Upper lobe of right lung (tissue), 1 donor: ENCODE data around the gene SHTN1. TPM values are rescaled to one million over a fixed set of nuclear protein-coding genes. Genes with fewer than 3 reads are reported as not detected.

Source experiments
- ATAC-seq: fragments of 200-7000 bp; cut with Tn5 transposase; one replicate; pipeline ENCODE4 v1.9.1; 2020; ENCODE audit warnings: mild to moderate bottlenecking, moderate library complexity
- DNase-seq: peaks from one replicate; pipeline ENCODE4 v3.0.0-alpha.2; 2020
- H3K27ac ChIP-seq: fragments of 200-600 bp; one replicate; pipeline ENCODE4 v1.8.0; 2022
- H3K27me3 ChIP-seq: fragments of 200-600 bp; one replicate; pipeline ENCODE4 v1.8.0; 2022; ENCODE audit warnings: mild to moderate bottlenecking
- H3K36me3 ChIP-seq: fragments of 200-600 bp; one replicate; pipeline ENCODE4 v1.8.0; 2022
- H3K4me1 ChIP-seq: fragments of 200-600 bp; one replicate; pipeline ENCODE4 v1.8.0; 2022
- H3K4me3 ChIP-seq: fragments of 200-600 bp; one replicate; pipeline ENCODE4 v1.8.0; 2022; ENCODE audit warnings: mild to moderate bottlenecking
- H3K9me3 ChIP-seq: fragments of 200-600 bp; one replicate; pipeline ENCODE4 v1.8.0; 2022
- CTCF ChIP-seq: fragments of 200-600 bp; IDR thresholded peaks from one replicate; pipeline ENCODE4 v1.8.0; 2022; ENCODE audit warnings: antibody characterized with exemption
- intact Hi-C: fragments of 100-400 bp; cut with DNase I; formaldehyde crosslinking; loops from one replicate; pipeline ENCODE4 v1.11.0; 2022
- total RNA-seq: library from RNA; stranded (reverse); fragmentation: NEBNext Ultra II Directional; extraction: Animal tissue kit (Norgen Biotek cat#: 25700); gene quantifications from one replicate; pipeline ENCODE4 v1.2.1, GENCODE V29; 2021
- donor health status: DM: no; HTN: yes; CAD: no; lungs with severe emphysema.

Gene SHTN1
- total RNA-seq, 1 donor from 2014 or later, result 40.4 TPM

- no peaks in the 10 kb centered on the region for H3K9me3 ChIP-seq
- ATAC-seq (no peak), DNase-seq (no peak)
- no peaks in the 10 kb centered on the region for H3K27me3 ChIP-seq
- intact Hi-C loops, result no loop called here
- TF ChIP-seq CTCF, result no peak
- no peaks in the 10 kb centered on the region for H3K4me1 ChIP-seq
- H3K36me3 ChIP-seq, result no peaks in the 10 kb centered on the region
- H3K27ac ChIP-seq, result no peak overlapping the region
- H3K4me3 ChIP-seq, result no peak overlapping the region
Observed at GRCh38 chr10:116994113-116994890, 10.7 kb downstream of the SHTN1 start.

GRCh38 chr10:116993610-116994009, 11.4 kb downstream of the SHTN1 start:
- Histone ChIP-seq H3K36me3 (no peaks in the 10 kb centered on the region), H3K9me3 (no peaks in the 10 kb centered on the region), H3K4me3 (no peak overlapping the region), H3K27me3 (no peaks in the 10 kb centered on the region), H3K27ac (no peak overlapping the region), H3K4me1 (no peaks in the 10 kb centered on the region)
- no peak for DNase-seq
- ATAC-seq, result no peak
- intact Hi-C loops, result no loop called here
- no peak for TF ChIP-seq CTCF

- no peaks in the 10 kb centered on the region for H3K36me3 ChIP-seq
Observed at GRCh38 chr10:116992183-116992582, 12.8 kb downstream of the SHTN1 start.

GRCh38 chr10:116990276-116990800, 14.6 kb downstream of the SHTN1 start:
- ATAC-seq, result no peak
- H3K4me1 ChIP-seq, result no peaks in the 10 kb centered on the region
- no peak overlapping the region for H3K4me3 ChIP-seq
- no peak overlapping the region for H3K27ac ChIP-seq
- H3K36me3 ChIP-seq, result no peaks in the 10 kb centered on the region
- no peaks in the 10 kb centered on the region for H3K27me3 ChIP-seq
- H3K9me3 ChIP-seq, result no peaks in the 10 kb centered on the region
- no peak for DNase-seq
- intact Hi-C loops, result no loop called here
- TF ChIP-seq CTCF, result no peak

More at GRCh38 chr10:116992183-116992582, 12.8 kb downstream of the SHTN1 start:
- intact Hi-C loops, result no loop called here
- no peak for TF ChIP-seq CTCF
- H3K27ac ChIP-seq, result no peak overlapping the region
- ATAC-seq (no peak), DNase-seq (no peak)
- no peak overlapping the region for H3K4me3 ChIP-seq
- no peaks in the 10 kb centered on the region for H3K4me1 ChIP-seq
- no peaks in the 10 kb centered on the region for H3K27me3 ChIP-seq
- H3K9me3 ChIP-seq, result no peaks in the 10 kb centered on the region

- H3K36me3 ChIP-seq, result no peaks in the 10 kb centered on the region
- no peak overlapping the region for H3K4me3 ChIP-seq
- intact Hi-C loops, result no loop called here
- DNase-seq, result no peak
- no peaks in the 10 kb centered on the region for H3K27me3 ChIP-seq
- no peak for TF ChIP-seq CTCF
- H3K27ac ChIP-seq, result no peak overlapping the region
- ATAC-seq, result no peak
- no peaks in the 10 kb centered on the region for H3K9me3 ChIP-seq
- H3K4me1 ChIP-seq, result no peaks in the 10 kb centered on the region
Observed at GRCh38 chr10:116989439-116989838, 15.5 kb downstream of the SHTN1 start.
